IPS-18c (cell line): ENCODE data around the gene FBXO2.

Experiments
- H3K4me3 ChIP-seq: 2 replicates; pipeline ENCODE4 v1.7.0; 2013; ENCODE audit warnings: low read depth, mild to moderate bottlenecking, low read length, moderate library complexity; ENCODE audit not compliant: insufficient read depth
- H3K9me3 ChIP-seq: one replicate; pipeline ENCODE4 v1.6.1; 2013; ENCODE audit warnings: mild to moderate bottlenecking, low read length, moderate library complexity; ENCODE audit not compliant: control insufficient read depth, insufficient read depth

The FBXO2 gene

GRCh38 chr1:11661103-11661502 is 6.9 kb upstream of the FBXO2 start:
- Histone ChIP-seq H3K4me3 (no peak overlapping the region), H3K9me3 (no peaks in the 10 kb centered on the region)

- Histone ChIP-seq H3K4me3 (no peak overlapping the region), H3K9me3 (no peaks in the 10 kb centered on the region)
Observed at GRCh38 chr1:11659748-11660147, 5.5 kb upstream of the FBXO2 start.

- no peaks in the 10 kb centered on the region for H3K9me3 ChIP-seq
Observed at GRCh38 chr1:11658542-11658941, 4.3 kb upstream of the FBXO2 start.

GRCh38 chr1:11657654-11658053 is 3.4 kb upstream of the FBXO2 start:
- H3K4me3 ChIP-seq = no peak overlapping the region
- no peaks in the 10 kb centered on the region for H3K9me3 ChIP-seq

More at GRCh38 chr1:11658542-11658941, 4.3 kb upstream of the FBXO2 start:
- no peak overlapping the region for H3K4me3 ChIP-seq

GRCh38 chr1:11654939-11655808 is 945 bp upstream of the FBXO2 start:
- H3K4me3 ChIP-seq = peak overlapping the region; percentile 56
- no peaks in the 10 kb centered on the region for H3K9me3 ChIP-seq

GRCh38 chr1:11653861-11654136 is 430 bp downstream of the FBXO2 start:
- Histone ChIP-seq H3K4me3 (peak overlapping the region; percentile 69), H3K9me3 (no peaks in the 10 kb centered on the region)

- H3K9me3 ChIP-seq = no peaks in the 10 kb centered on the region
- H3K4me3 ChIP-seq = peak overlapping the region; percentile 69
Observed at GRCh38 chr1:11653101-11653860, 948 bp downstream of the FBXO2 start.

- H3K4me3 ChIP-seq = no peak overlapping the region
Observed at GRCh38 chr1:11652203-11652780, 1.9 kb downstream of the FBXO2 start.

GRCh38 chr1:11651017-11651416 is 3.2 kb downstream of the FBXO2 start:
- H3K4me3 ChIP-seq = no peak overlapping the region
- H3K9me3 ChIP-seq = no peaks in the 10 kb centered on the region

More at GRCh38 chr1:11652203-11652780, 1.9 kb downstream of the FBXO2 start:
- no peaks in the 10 kb centered on the region for H3K9me3 ChIP-seq

- peak overlapping the region; percentile 28 for H3K4me3 ChIP-seq
- no peaks in the 10 kb centered on the region for H3K9me3 ChIP-seq
Observed at GRCh38 chr1:11650331-11650991, 3.8 kb downstream of the FBXO2 start.

GRCh38 chr1:11649624-11650330 is 4.5 kb downstream of the FBXO2 start:
- H3K4me3 ChIP-seq = no peak overlapping the region

GRCh38 chr1:11649237-11649623 is 5.0 kb downstream of the FBXO2 start:
- Histone ChIP-seq H3K4me3 (no peak overlapping the region), H3K9me3 (no peaks in the 10 kb centered on the region)

More at GRCh38 chr1:11649624-11650330, 4.5 kb downstream of the FBXO2 start:
- H3K9me3 ChIP-seq = no peaks in the 10 kb centered on the region

- no peaks in the 10 kb centered on the region for H3K9me3 ChIP-seq
- H3K4me3 ChIP-seq = peak overlapping the region; percentile 15; the same call in 1 of the 2 replicates
Observed at GRCh38 chr1:11648732-11649158, 5.5 kb downstream of the FBXO2 start.

- Histone ChIP-seq H3K9me3 (no peaks in the 10 kb centered on the region), H3K4me3 (no peak overlapping the region)
Observed at GRCh38 chr1:11648039-11648438, 6.2 kb downstream of the FBXO2 start.

- no peaks in the 10 kb centered on the region for H3K9me3 ChIP-seq
- H3K4me3 ChIP-seq = no peak overlapping the region
Observed at GRCh38 chr1:11647333-11647732, 6.9 kb downstream of the FBXO2 start.

GRCh38 chr1:11646317-11646716 is 7.9 kb downstream of the FBXO2 start:
- no peaks in the 10 kb centered on the region for H3K9me3 ChIP-seq
- H3K4me3 ChIP-seq = no peak overlapping the region
